OCI-LY7 (cell line): ENCODE measurements around the gene PDIA4. TPM values are rescaled to one million over a fixed set of nuclear protein-coding genes. Genes with fewer than 3 reads are reported as not detected.

ENCODE experiments used
- BruUV-seq: library from RNA; stranded (reverse); fragments of 400-500 nt; replicated peaks from 2 replicates; lab custom pipeline; 2021; lab: Mats Ljungman, UMichigan
- CTCF ChIA-PET: fragments of 300-600 bp; sonication (Branson Sonifier 250); formaldehyde crosslinking; loops from one replicate; lab custom pipeline; 2022; ENCODE audit warnings: antibody characterized with exemption; ENCODE audit not compliant: unreplicated experiment; lab: Charles Lee
- POLR2A ChIA-PET: fragments of 300-600 bp; sonication (Branson Sonifier 250); formaldehyde crosslinking; loops from one replicate; lab custom pipeline; 2022; ENCODE audit warnings: antibody characterized with exemption; lab: Charles Lee
- DNase-seq: peaks from one replicate; pipeline ENCODE4 v3.0.0-alpha.2; 2015; ENCODE audit warnings: low spot score
- H2AFZ ChIP-seq: fragments of 200-600 bp; sonication (generic), shearing (Covaris generic); 2 replicates; pipeline ENCODE4 v1.6.1; 2014; ENCODE audit warnings: mild to moderate bottlenecking, antibody characterized with exemption, low read length, moderate library complexity
- H3K27ac ChIP-seq: fragments of 200-600 bp; sonication (generic); 2 replicates; pipeline ENCODE4 v1.5.1; 2014; ENCODE audit warnings: mixed run types, low read depth, mild to moderate bottlenecking, moderate library complexity, low read length, inconsistent platforms; ENCODE audit not compliant: poor library complexity, severe bottlenecking
- H3K36me3 ChIP-seq: fragments of 200-600 bp; sonication (generic); 2 replicates; pipeline ENCODE4 v1.6.1; 2014; ENCODE audit warnings: mild to moderate bottlenecking, antibody characterized with exemption, low read length, moderate library complexity, mixed read lengths; ENCODE audit not compliant: insufficient read depth
- H3K4me1 ChIP-seq: fragments of 200-600 bp; sonication (generic); 2 replicates; pipeline ENCODE4 v1.5.1; 2014; ENCODE audit warnings: mild to moderate bottlenecking, low read length; ENCODE audit not compliant: insufficient read depth, poor library complexity, severe bottlenecking
- H3K4me2 ChIP-seq: fragments of 200-600 bp; sonication (generic); 2 replicates; pipeline ENCODE4 v1.6.1; 2014; ENCODE audit warnings: mild to moderate bottlenecking, low read length
- H3K4me3 ChIP-seq: fragments of 200-600 bp; sonication (generic); 2 replicates; pipeline ENCODE4 v1.5.1; 2014; ENCODE audit warnings: mild to moderate bottlenecking, low read depth, low read length; ENCODE audit not compliant: poor library complexity, severe bottlenecking
- H3K79me2 ChIP-seq: fragments of 200-600 bp; sonication (generic); 2 replicates; pipeline ENCODE4 v1.6.1; 2016; ENCODE audit warnings: low read depth, mild to moderate bottlenecking, low read length, moderate library complexity, mixed read lengths; ENCODE audit not compliant: insufficient read depth
- H3K9me2 ChIP-seq: fragments of 200-600 bp; sonication (generic); 2 replicates; pipeline ENCODE4 v1.6.1; 2016; ENCODE audit warnings: mild to moderate bottlenecking, low read length, mixed read lengths; ENCODE audit not compliant: insufficient read depth
- H3K9me3 ChIP-seq: fragments of 200-600 bp; sonication (generic); 2 replicates; pipeline ENCODE4 v1.6.1; 2014; ENCODE audit warnings: mild to moderate bottlenecking, mixed run types, low read length, mixed read lengths
- H4K20me1 ChIP-seq: fragments of 200-600 bp; sonication (generic); 2 replicates; pipeline ENCODE4 v1.6.1; 2014; ENCODE audit warnings: mild to moderate bottlenecking, antibody characterized with exemption, low read length, moderate library complexity, mixed read lengths; ENCODE audit not compliant: insufficient read depth
- CTCF ChIP-seq: fragments of 200-600 bp; sonication (generic); conservative IDR thresholded peaks from 2 replicates; pipeline ENCODE4 v1.5.1; 2014; ENCODE audit warnings: mild to moderate bottlenecking, antibody characterized with exemption, low read length, moderate library complexity, mixed read lengths
- EZH2phosphoT487 ChIP-seq: fragments of 200-600 bp; sonication (generic); IDR thresholded peaks from 2 replicates; pipeline ENCODE4 v1.6.1; 2018; ENCODE audit warnings: low read depth, borderline replicate concordance, mild to moderate bottlenecking, mixed run types, antibody characterized with exemption, low read length, moderate library complexity, mixed read lengths
- intact Hi-C: fragments of 100-400 bp; cut with micrococcal nuclease; formaldehyde crosslinking; loops from one replicate; pipeline ENCODE4 v1.10.0; 2022; ENCODE audit not compliant: unreplicated experiment
- total RNA-seq, 2 experiments: library from RNA; depleted of rRNA in 1 of 2; stranded (reverse); fragments of >200 nt in 1 of 2; shearing (Covaris generic) in 1 of 2; gene quantifications; 2 replicates each; pipeline ENCODE4 v1.2.3, GENCODE V29; 2014 to 2022

The PDIA4 gene
- total RNA-seq, 2 experiments from 2014 or later: 130 to 141 TPM

GRCh38 chr7:149022756-149023360, 5.4 kb downstream of the PDIA4 start:
- Histone ChIP-seq H3K4me1 (peaks cover 34% of the 10 kb centered on the region), H3K9me2 (no peaks in the 10 kb centered on the region)
- POLR2A ChIA-PET: no interaction called here

GRCh38 chr7:149021725-149022062, 6.6 kb downstream of the PDIA4 start:
- intact Hi-C loops: no loop called here
- Histone ChIP-seq H3K36me3 (peaks cover 74% of the 10 kb centered on the region), H3K9me2 (no peaks in the 10 kb centered on the region), H4K20me1 (peaks cover 7% of the 10 kb centered on the region), H3K4me3 (no peak overlapping the region), H3K27ac (no peak overlapping the region), H3K79me2 (peaks cover 52% of the 10 kb centered on the region), H3K9me3 (no peaks in the 10 kb centered on the region), H3K4me2 (no peak overlapping the region), H2AFZ (no peak overlapping the region), H3K4me1 (peaks cover 31% of the 10 kb centered on the region)
- DNase-seq: no peak
- TF ChIP-seq CTCF: no peak
- no peak for TF ChIP-seq EZH2phosphoT487
- BruUV-seq: no TSS peak
- POLR2A ChIA-PET: interaction anchor here (0.6 to 0.8 kb wide), 2 partner anchors 30 to 149 kb away, joined by 3 to 5 read pairs; no protein-coding TSS in a partner anchor
- CTCF ChIA-PET: no interaction called here

More at GRCh38 chr7:149022756-149023360, 5.4 kb downstream of the PDIA4 start:
- TF ChIP-seq CTCF: no peak
- no peak for TF ChIP-seq EZH2phosphoT487
- H3K9me3 ChIP-seq: no peaks in the 10 kb centered on the region
- peaks cover 7% of the 10 kb centered on the region for H4K20me1 ChIP-seq
- peaks cover 65% of the 10 kb centered on the region for H3K36me3 ChIP-seq
- no peak for DNase-seq
- no peak overlapping the region for H2AFZ ChIP-seq
- peaks cover 63% of the 10 kb centered on the region for H3K79me2 ChIP-seq
- no peak overlapping the region for H3K4me2 ChIP-seq
- H3K27ac ChIP-seq: no peak overlapping the region
- BruUV-seq: no TSS peak
- CTCF ChIA-PET: no interaction called here
- intact Hi-C loops: no loop called here
- no peak overlapping the region for H3K4me3 ChIP-seq

GRCh38 chr7:149020483-149020882, 7.8 kb downstream of the PDIA4 start:
- Histone ChIP-seq H3K4me1 (peaks cover 19% of the 10 kb centered on the region), H3K36me3 (peaks cover 79% of the 10 kb centered on the region), H3K9me2 (no peaks in the 10 kb centered on the region), H3K4me3 (no peak overlapping the region), H3K27ac (no peak overlapping the region), H2AFZ (no peak overlapping the region), H3K4me2 (no peak overlapping the region), H3K9me3 (no peaks in the 10 kb centered on the region), H3K79me2 (peaks cover 40% of the 10 kb centered on the region), H4K20me1 (peaks cover 1% of the 10 kb centered on the region)
- CTCF ChIA-PET: no interaction called here
- no peak for DNase-seq
- intact Hi-C loops: no loop called here
- POLR2A ChIA-PET: no interaction called here
- BruUV-seq: no TSS peak
- TF ChIP-seq EZH2phosphoT487: no peak
- no peak for TF ChIP-seq CTCF
